Measurements from ENCODE around the gene PALMD.

The PALMD gene

GRCh38 chr1:99601709-99602403, 44.1 kb upstream of the PALMD start:
- H3K18ac ChIP-seq (ENCODE audit: low read length) = no peak overlapping the region
- no peak overlapping the region for H3K4me2 ChIP-seq (ENCODE audit: low read length)
- H2AK5ac ChIP-seq (ENCODE audit: low read length) = no peak overlapping the region
- H2BK120ac ChIP-seq (ENCODE audit: low read depth, low read length) = no peak overlapping the region
- no peaks in the 10 kb centered on the region for H3K4me1 ChIP-seq (ENCODE audit: control insufficient read depth, low read depth, low read length)
- H2BK5ac ChIP-seq (ENCODE audit: low read length) = no peak overlapping the region
- no peak overlapping the region for H4K8ac ChIP-seq (ENCODE audit: low read depth, low read length)
- no peaks in the 10 kb centered on the region for H3K27me3 ChIP-seq (ENCODE audit: insufficient read depth, low read length, poor library complexity)
- DNase-seq = no peak
- no peak overlapping the region for H4K5ac ChIP-seq (ENCODE audit: low read length)
- no peak overlapping the region for H2BK15ac ChIP-seq (replicated peaks; ENCODE audit: low read depth)
- H3K56ac ChIP-seq (ENCODE audit: low read length) = no peak overlapping the region
- H3K36me3 ChIP-seq (ENCODE audit: control insufficient read depth, insufficient read depth, low read length) = no peaks in the 10 kb centered on the region
- no peaks in the 10 kb centered on the region for H3K79me2 ChIP-seq (ENCODE audit: control insufficient read depth, insufficient read depth, low read length)
- H3K23ac ChIP-seq (ENCODE audit: low read length) = no peak overlapping the region
- H3K4me3 ChIP-seq (ENCODE audit: low read length) = no peak overlapping the region
- no peak overlapping the region for H3K27ac ChIP-seq (ENCODE audit: low read depth, low read length)
- WGBS (ENCODE audit: extremely low coverage, insufficient coverage, low lambda C conversion rate) = no CpG with 5 or more reads among the region's 4 CpGs
- H3K9ac ChIP-seq (ENCODE audit: low read length) = no peak overlapping the region
- no peaks in the 10 kb centered on the region for H3K79me1 ChIP-seq (ENCODE audit: low read length)
- no peak overlapping the region for H3K4ac ChIP-seq (ENCODE audit: low read depth, low read length)

- Histone ChIP-seq H3K79me2 (ENCODE audit: control insufficient read depth, insufficient read depth, low read length) (no peaks in the 10 kb centered on the region), H2BK15ac (replicated peaks; ENCODE audit: low read depth) (no peak overlapping the region), H3K79me1 (ENCODE audit: low read length) (no peaks in the 10 kb centered on the region), H3K4ac (ENCODE audit: low read depth, low read length) (no peak overlapping the region), H3K4me2 (ENCODE audit: low read length) (no peak overlapping the region), H3K36me3 (ENCODE audit: control insufficient read depth, insufficient read depth, low read length) (no peaks in the 10 kb centered on the region), H3K56ac (ENCODE audit: low read length) (no peak overlapping the region), H4K5ac (ENCODE audit: low read length) (no peak overlapping the region), H3K27ac (ENCODE audit: low read depth, low read length) (no peak overlapping the region), H2BK120ac (ENCODE audit: low read depth, low read length) (no peak overlapping the region), H3K18ac (ENCODE audit: low read length) (no peak overlapping the region), H2BK5ac (ENCODE audit: low read length) (no peak overlapping the region), H3K4me1 (ENCODE audit: control insufficient read depth, low read depth, low read length) (no peaks in the 10 kb centered on the region), H3K27me3 (ENCODE audit: insufficient read depth, low read length, poor library complexity) (no peaks in the 10 kb centered on the region), H4K8ac (ENCODE audit: low read depth, low read length) (no peak overlapping the region), H3K23ac (ENCODE audit: low read length) (no peak overlapping the region), H3K4me3 (ENCODE audit: low read length) (no peak overlapping the region), H2AK5ac (ENCODE audit: low read length) (no peak overlapping the region), H3K9ac (ENCODE audit: low read length) (no peak overlapping the region)
- no peak for DNase-seq
- WGBS (ENCODE audit: extremely low coverage, insufficient coverage, low lambda C conversion rate) = no CpG with 5 or more reads among the region's 1 CpG
Measured at GRCh38 chr1:99602404-99602969, 43.4 kb upstream of the PALMD start.

GRCh38 chr1:99603699-99604560, 42.0 kb upstream of the PALMD start:
- no peak overlapping the region for H3K4me2 ChIP-seq (ENCODE audit: low read length)
- H4K5ac ChIP-seq (ENCODE audit: low read length) = no peak overlapping the region
- H2BK15ac ChIP-seq (replicated peaks; ENCODE audit: low read depth) = no peak overlapping the region
- H3K36me3 ChIP-seq (ENCODE audit: control insufficient read depth, insufficient read depth, low read length) = no peaks in the 10 kb centered on the region
- H3K27me3 ChIP-seq (ENCODE audit: insufficient read depth, low read length, poor library complexity) = no peaks in the 10 kb centered on the region
- no peak for DNase-seq
- no peaks in the 10 kb centered on the region for H3K4me1 ChIP-seq (ENCODE audit: control insufficient read depth, low read depth, low read length)
- no peak overlapping the region for H3K4me3 ChIP-seq (ENCODE audit: low read length)
- H3K79me1 ChIP-seq (ENCODE audit: low read length) = no peaks in the 10 kb centered on the region
- no peak overlapping the region for H2AK5ac ChIP-seq (ENCODE audit: low read length)
- no peak overlapping the region for H2BK5ac ChIP-seq (ENCODE audit: low read length)
- no peak overlapping the region for H3K56ac ChIP-seq (ENCODE audit: low read length)
- H3K27ac ChIP-seq (ENCODE audit: low read depth, low read length) = no peak overlapping the region
- no peak overlapping the region for H2BK120ac ChIP-seq (ENCODE audit: low read depth, low read length)
- H3K9ac ChIP-seq (ENCODE audit: low read length) = no peak overlapping the region
- H3K79me2 ChIP-seq (ENCODE audit: control insufficient read depth, insufficient read depth, low read length) = no peaks in the 10 kb centered on the region
- WGBS (ENCODE audit: extremely low coverage, insufficient coverage, low lambda C conversion rate) = no CpG with 5 or more reads among the region's 1 CpG
- no peak overlapping the region for H3K18ac ChIP-seq (ENCODE audit: low read length)
- no peak overlapping the region for H3K4ac ChIP-seq (ENCODE audit: low read depth, low read length)
- no peak overlapping the region for H4K8ac ChIP-seq (ENCODE audit: low read depth, low read length)
- no peak overlapping the region for H3K23ac ChIP-seq (ENCODE audit: low read length)

- H2BK120ac ChIP-seq (ENCODE audit: low read depth, low read length) = no peak overlapping the region
- H4K8ac ChIP-seq (ENCODE audit: low read depth, low read length) = no peak overlapping the region
- H3K4ac ChIP-seq (ENCODE audit: low read depth, low read length) = no peak overlapping the region
- H3K4me1 ChIP-seq (ENCODE audit: control insufficient read depth, low read depth, low read length) = no peaks in the 10 kb centered on the region
- no peaks in the 10 kb centered on the region for H3K79me2 ChIP-seq (ENCODE audit: control insufficient read depth, insufficient read depth, low read length)
- no peak overlapping the region for H2BK5ac ChIP-seq (ENCODE audit: low read length)
- no peak overlapping the region for H3K4me3 ChIP-seq (ENCODE audit: low read length)
- no peak overlapping the region for H3K23ac ChIP-seq (ENCODE audit: low read length)
- no peak overlapping the region for H4K5ac ChIP-seq (ENCODE audit: low read length)
- H2AK5ac ChIP-seq (ENCODE audit: low read length) = no peak overlapping the region
- H3K9ac ChIP-seq (ENCODE audit: low read length) = no peak overlapping the region
- H3K79me1 ChIP-seq (ENCODE audit: low read length) = no peaks in the 10 kb centered on the region
- no peak for DNase-seq
- H3K27ac ChIP-seq (ENCODE audit: low read depth, low read length) = no peak overlapping the region
- H3K36me3 ChIP-seq (ENCODE audit: control insufficient read depth, insufficient read depth, low read length) = no peaks in the 10 kb centered on the region
- no peaks in the 10 kb centered on the region for H3K27me3 ChIP-seq (ENCODE audit: insufficient read depth, low read length, poor library complexity)
- H3K4me2 ChIP-seq (ENCODE audit: low read length) = no peak overlapping the region
- no peak overlapping the region for H3K18ac ChIP-seq (ENCODE audit: low read length)
- no CpG with 5 or more reads among the region's 2 CpGs for WGBS (ENCODE audit: extremely low coverage, insufficient coverage, low lambda C conversion rate)
- no peak overlapping the region for H2BK15ac ChIP-seq (replicated peaks; ENCODE audit: low read depth)
- H3K56ac ChIP-seq (ENCODE audit: low read length) = no peak overlapping the region
Measured at GRCh38 chr1:99606306-99606705, 39.6 kb upstream of the PALMD start.

GRCh38 chr1:99607590-99607989, 38.3 kb upstream of the PALMD start:
- H3K4me3 ChIP-seq (ENCODE audit: low read length) = no peak overlapping the region
- no peak overlapping the region for H4K5ac ChIP-seq (ENCODE audit: low read length)
- H3K18ac ChIP-seq (ENCODE audit: low read length) = no peak overlapping the region
- WGBS (ENCODE audit: extremely low coverage, insufficient coverage, low lambda C conversion rate) = no CpG with 5 or more reads among the region's 1 CpG
- no peak overlapping the region for H3K9ac ChIP-seq (ENCODE audit: low read length)
- no peak overlapping the region for H3K56ac ChIP-seq (ENCODE audit: low read length)
- H4K8ac ChIP-seq (ENCODE audit: low read depth, low read length) = no peak overlapping the region
- no peak overlapping the region for H2BK5ac ChIP-seq (ENCODE audit: low read length)
- no peaks in the 10 kb centered on the region for H3K79me1 ChIP-seq (ENCODE audit: low read length)
- no peak for DNase-seq
- no peak overlapping the region for H3K23ac ChIP-seq (ENCODE audit: low read length)
- H3K27ac ChIP-seq (ENCODE audit: low read depth, low read length) = no peak overlapping the region
- H3K36me3 ChIP-seq (ENCODE audit: control insufficient read depth, insufficient read depth, low read length) = no peaks in the 10 kb centered on the region
- no peak overlapping the region for H2BK15ac ChIP-seq (replicated peaks; ENCODE audit: low read depth)
- H3K4me1 ChIP-seq (ENCODE audit: control insufficient read depth, low read depth, low read length) = no peaks in the 10 kb centered on the region
- H3K4ac ChIP-seq (ENCODE audit: low read depth, low read length) = no peak overlapping the region
- no peak overlapping the region for H3K4me2 ChIP-seq (ENCODE audit: low read length)
- no peaks in the 10 kb centered on the region for H3K79me2 ChIP-seq (ENCODE audit: control insufficient read depth, insufficient read depth, low read length)
- no peak overlapping the region for H2AK5ac ChIP-seq (ENCODE audit: low read length)
- no peaks in the 10 kb centered on the region for H3K27me3 ChIP-seq (ENCODE audit: insufficient read depth, low read length, poor library complexity)
- H2BK120ac ChIP-seq (ENCODE audit: low read depth, low read length) = no peak overlapping the region

All from mesendoderm (in vitro differentiated cells).